HG02840 (cell line): ENCODE results near the gene RWDD1.

Experiments
- ATAC-seq: cut with Tn5 transposase; IDR thresholded peaks from one replicate; pipeline ENCODE4 v1.9.1; 2021; ENCODE audit warnings: mild to moderate bottlenecking, moderate library complexity, moderate number of reproducible peaks; ENCODE audit not compliant: unreplicated experiment, low FRiP score

Gene RWDD1, protein sequence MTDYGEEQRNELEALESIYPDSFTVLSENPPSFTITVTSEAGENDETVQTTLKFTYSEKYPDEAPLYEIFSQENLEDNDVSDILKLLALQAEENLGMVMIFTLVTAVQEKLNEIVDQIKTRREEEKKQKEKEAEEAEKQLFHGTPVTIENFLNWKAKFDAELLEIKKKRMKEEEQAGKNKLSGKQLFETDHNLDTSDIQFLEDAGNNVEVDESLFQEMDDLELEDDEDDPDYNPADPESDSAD

DNA sequence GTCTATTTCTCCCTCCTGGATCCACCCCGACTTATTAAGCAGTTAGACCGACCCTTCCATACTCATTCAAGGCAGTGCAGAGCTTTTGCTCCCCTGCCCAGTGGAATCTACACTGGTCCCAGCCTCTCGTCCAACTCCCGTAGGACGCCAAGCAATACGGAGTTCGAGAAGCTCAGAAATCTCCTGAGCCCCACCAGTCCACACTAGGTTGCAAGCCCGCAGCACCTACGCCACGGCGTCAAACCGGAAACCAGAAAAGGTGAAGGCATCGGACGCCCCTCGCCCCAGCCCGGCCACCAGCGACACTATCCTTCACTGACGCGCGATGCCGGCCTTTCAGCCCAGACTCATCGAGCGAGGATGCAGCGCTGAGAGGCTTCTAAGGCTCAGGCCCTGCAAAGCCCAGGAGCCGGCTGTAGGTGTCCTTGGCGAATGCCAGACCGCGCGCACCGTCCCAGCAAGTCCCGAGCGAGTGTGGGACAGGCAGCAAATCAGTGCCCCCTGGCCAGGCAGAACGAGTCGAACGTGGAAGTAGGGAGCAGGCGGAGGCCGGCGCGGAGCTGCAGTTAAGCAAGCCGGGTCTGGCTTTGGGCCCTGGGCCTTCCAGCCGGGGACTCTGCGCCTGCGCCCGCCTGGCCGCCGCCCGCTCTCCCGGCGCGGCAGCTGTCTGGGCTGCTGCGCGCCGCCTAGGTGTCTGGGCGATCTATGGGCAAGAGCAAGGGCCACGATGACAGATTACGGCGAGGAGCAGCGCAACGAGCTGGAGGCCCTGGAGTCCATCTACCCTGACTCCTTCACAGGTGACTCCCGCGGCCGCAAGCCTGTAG is at the start of gene RWDD1:
Gene RWDD1, plus strand, starts transcription at position 649 of the 827 bp plus-strand sequence. Its CDS starts 79 bp downstream, at position 728.
- ATAC-seq, result peak; percentile 96

DNA sequence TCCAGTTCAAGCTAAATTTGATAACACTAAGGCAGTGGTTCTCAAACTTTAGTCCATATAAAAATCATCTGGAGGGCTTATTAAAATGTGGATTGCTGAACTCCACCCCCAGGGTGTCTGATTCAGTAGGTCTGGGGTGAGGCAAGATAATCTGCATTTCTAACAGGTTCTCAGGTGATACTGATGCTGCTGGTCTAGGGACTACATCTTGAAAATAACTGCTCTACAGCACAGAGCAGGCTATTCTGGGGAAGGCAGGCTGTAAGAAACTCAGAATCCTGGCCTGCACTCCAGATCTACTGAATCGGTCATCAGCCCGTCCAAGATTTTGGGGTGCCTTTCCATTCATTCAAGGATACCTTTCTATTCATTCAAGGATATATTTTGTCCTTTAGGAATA is 48.4 kb upstream of the RWDD1 start:
- no peak for ATAC-seq

DNA sequence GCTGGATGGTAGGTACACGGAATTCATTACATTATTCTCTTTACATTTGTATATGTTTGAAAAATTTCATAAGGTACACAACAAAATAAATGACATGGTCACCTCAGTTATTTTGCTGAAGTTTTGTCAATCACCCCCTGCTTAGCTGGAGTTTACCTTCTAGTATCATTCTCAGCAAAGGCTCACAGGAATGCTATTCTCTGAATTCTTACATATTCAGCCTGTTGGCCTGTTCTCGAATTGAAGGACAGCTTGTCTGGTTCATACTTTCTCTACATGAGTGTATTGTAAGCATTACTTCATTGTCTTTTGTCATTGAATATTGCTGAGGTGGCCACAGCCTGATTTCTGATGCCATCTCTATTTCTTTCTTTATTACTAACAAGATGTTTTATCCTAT is 47.1 kb upstream of the RWDD1 start:
- no peak for ATAC-seq

DNA sequence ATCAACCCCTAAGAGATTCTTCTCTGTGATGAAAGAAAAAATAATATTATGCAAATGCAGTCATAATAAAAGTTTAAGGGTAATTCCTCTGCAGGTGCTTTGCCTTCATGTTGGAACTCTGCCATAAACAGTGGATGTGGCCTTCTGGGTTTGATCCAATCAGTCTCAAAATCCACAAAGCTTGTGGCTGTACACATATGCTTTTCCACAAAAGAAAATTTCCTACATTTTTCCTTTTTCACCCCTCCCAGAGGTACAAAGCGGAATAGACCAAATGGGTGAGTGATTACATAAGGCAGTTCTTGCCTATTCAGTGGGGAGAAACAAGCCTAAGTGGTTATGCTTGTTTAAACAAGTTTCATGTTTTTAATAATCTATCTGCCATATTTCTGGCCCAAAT is 43.2 kb upstream of the RWDD1 start:
- ATAC-seq, result no peak

DNA sequence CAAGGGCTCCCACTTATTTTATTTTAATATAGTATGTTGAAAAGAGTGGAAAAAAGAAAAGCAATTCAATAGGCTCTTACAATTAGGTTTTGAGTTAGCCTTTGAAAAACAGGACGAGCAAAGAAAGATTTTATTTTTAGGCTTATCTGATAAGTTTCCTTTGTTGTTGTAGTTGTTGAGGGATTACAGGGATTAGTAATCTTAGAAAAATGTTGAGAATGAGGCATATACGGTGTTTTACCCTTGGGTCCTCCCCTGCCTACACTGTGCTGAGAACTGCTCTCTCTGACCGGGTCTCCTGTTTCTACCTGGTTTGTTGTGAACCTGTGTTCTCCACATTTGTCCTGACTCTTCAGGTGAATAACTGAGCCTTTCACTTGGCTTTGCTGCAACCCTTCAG is 42.5 kb upstream of the RWDD1 start:
- ATAC-seq, result no peak

DNA sequence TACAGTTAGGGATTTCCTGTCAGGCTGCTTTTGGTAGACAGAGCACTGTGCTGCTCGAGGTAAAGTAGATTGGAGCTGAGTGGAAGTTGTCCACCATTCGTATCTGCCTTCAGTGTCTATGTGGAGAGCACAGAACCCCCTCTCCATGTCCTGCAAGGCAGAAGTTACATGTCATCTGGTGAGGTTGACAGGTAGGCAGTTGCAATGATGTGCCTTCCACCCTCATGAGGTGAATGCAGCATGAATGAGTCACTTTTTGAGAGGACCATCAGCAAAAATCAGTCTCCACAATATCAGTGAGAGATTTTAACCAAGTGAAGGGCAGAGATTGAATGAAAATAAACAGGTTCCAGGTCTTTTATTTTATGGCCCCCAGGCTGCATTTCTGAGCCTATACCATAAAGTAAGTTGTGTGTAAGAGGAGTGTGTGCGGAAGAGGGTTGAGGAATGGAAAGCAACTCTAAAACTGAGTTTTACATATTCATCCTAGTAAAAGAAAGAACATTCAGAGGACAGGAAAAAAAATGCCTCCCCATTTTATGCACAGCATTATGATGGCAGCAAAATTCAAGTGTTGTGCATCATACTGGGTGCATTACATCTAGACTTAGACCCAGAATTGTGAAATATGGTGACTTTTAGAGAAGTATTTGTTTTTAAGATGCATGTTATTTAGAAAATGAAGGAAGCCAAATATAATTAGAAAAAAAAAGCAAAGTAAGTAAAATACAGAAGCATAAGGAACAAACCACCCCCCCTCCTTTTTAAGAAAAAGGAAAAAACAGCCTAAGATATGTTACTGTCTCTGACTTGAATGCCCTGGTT is 41.6 kb upstream of the RWDD1 start:
- no peak for ATAC-seq

DNA sequence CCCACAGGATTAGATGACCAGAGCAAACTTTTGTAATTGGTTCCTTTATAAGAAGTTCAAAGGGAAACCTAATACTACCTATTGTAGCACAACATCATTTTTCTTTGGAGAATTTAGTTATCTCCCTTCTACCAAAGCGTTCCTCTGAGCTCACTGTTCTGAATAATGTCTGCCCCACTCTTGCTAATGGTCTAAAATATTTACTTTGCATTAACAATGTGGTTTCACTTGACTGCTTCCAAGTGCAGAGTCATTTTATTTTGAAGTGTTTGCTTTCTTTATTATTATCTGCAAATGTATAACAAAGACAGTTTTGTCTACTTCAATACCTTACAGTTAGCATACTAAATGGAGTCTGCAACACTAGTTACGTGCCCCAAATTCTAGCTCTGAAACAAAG is 40.9 kb upstream of the RWDD1 start:
- no peak for ATAC-seq

DNA sequence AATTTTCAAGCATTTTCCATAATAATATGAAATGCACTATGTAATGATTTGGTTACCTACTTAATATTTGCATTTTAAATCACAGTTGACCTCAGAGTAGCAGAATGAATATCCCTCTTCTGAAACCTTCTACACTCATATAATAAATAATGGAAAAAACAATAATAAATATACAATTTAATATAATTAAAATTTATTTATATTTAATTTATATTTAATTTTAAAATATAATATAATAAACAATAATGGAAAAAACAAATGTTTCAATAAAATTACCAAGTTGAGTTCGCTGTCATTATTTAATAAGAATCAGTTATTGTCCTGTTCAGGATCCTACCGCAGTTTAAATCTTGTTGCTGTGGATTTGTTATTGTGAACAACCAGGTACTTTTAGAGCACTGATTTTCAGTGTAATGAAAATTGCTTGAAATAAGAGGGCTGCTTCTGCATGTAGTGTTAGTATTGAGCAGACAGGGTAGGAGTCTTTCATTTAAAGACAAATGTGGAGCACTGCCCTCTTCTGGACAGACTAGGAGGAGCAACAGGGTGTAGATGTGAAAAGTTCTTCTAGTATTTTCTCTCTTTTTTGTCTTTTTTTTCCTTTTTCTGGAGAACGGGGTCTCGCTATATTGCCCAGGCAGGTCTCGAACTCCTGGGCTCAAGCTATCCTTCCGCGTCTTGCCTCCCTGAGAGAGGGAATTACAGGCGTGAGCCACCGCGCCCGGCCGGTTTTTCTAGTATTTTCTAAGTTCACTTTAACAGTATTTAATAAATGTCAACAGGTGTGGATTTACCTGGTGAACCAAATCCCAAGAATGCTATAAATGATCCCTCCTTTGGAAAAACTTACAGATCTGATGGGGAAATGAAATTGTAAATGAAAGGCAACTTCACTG is 39.4 kb upstream of the RWDD1 start:
- ATAC-seq, result peak; percentile 66

DNA sequence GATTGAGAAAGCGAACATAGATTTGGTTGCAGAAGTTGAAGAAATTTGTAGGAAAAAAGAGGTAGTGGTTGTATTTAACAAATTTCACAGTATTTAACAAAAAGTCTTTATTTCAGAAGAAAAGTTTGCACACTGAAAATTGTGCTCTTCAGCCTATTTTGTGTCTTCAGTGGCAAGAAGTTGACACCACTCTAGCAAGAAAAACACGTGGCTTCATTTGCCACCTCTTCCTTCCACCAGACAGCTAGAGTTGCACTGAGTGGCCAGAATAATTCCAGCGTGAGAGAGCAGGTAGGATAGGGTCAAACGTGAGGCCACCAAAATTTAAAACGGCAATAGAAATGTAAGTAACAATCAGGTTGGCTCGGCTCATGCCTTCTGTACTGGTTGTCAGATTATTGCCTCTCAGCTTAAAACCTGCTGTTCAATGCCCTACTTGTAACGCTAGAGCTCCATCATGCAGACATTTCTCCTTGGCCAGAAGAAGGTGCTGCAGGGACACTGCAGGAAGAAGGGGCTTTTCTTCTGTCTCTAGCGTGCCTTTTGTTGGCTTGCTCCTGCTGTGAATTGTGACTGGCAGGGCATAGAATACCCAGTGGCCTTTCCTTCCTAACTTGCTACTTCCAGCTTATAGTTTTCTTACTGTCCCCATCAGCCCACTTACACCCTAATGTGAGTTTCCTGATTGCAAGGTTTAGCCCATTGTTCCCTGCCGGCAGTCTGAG is 37.9 kb upstream of the RWDD1 start:
- ATAC-seq, result no peak

DNA sequence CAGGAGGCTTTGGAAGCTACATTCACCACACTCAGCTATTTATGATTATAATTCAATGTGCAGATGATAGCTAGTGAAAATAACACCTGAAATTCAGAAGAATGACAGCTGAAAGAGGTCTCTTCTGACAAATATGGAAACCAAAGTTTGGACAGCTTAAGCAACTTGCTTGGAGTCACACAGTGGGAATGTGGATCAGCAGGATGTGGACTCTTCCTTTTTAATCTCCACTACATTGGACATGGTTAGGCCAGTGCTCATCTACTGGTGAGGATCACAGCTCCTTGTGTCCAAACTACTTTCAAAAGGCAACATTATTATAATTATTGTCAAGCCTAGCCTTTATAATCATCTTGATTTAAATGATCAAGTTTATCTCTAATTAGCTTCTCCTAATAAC is 36.2 kb upstream of the RWDD1 start:
- no peak for ATAC-seq

DNA sequence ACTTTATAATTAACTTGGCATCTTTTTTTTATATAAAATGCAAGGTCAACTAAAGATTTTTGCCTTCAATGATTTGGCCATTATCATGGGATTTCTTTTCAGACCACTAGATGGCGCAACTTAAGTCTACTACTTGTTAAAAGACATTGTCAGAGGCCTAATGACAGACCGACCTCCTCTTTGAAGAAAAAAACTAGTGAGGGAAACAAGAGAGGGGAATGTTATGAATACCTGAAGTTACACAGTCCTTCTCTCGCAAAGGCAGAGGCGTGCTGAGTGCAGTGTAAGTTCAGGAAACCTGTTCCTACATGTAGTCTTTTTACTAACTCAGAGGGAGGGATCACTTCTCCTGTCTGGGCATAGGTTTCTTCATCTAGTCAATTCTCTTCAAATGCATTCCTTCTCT is 35.1 kb upstream of the RWDD1 start:
- ATAC-seq, result no peak

DNA sequence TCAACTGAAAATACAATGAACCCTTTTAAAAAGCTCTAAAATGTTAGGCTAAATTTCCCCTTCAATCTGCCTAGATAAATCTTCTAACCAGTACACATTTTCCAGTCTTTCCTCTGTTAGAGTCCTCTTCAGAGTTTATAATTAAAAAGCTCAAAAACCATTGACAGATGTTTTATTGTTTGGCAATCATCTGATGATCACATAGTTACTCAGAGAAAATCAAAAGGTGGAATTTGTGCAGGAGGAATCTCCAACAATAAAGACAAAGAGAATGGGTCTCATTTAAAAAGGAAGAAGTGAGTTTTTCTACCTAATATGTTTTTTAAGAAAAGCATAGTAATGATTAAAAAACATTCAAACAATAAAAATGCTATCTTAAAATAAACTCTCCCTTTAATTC is 28.9 kb upstream of the RWDD1 start:
- ATAC-seq, result no peak

DNA sequence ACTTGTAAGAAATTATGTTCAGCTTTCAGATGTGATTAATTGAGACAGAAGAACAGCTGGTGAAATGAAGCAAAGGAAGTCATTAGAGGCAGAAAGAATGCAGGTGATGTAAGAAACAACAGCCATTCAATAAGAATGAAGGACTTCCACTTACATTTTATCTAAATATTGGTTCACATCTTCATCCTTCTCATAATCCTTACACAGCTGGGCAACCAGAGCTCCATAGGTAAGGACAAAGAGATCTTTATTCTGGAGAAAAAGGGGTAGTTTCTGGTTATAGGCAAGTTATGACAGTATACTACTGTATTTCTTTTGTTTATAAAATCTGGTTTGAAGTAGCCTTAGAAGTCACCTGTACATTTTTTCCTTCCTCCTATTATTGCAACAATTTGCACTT is 28.2 kb upstream of the RWDD1 start:
- ATAC-seq, result no peak

DNA sequence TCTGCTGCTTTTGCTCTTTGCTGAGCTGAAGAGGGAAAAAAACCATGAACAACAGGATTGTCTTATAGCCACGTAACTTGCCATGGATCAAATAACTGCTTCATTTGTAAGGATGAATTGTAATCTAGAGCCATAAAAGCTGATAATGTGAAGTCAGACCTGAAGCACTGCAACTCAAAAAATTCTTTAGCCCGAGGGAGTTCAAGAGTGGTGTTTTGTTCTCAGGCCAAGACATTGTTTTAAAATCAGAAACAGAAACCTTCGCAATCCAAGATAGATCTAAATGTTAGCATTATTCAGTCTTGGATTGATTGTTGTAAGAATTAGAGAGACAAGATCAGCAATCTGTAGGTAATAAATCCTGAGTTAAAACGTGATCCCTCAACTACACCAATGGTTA is 25.7 kb upstream of the RWDD1 start, which contains the start of gene TRAPPC3L:
Gene TRAPPC3L, minus strand, starts transcription at position 34 of the 400 bp plus-strand sequence. CDS start 170 bp downstream, outside the sequence.
- ATAC-seq, result no peak

DNA sequence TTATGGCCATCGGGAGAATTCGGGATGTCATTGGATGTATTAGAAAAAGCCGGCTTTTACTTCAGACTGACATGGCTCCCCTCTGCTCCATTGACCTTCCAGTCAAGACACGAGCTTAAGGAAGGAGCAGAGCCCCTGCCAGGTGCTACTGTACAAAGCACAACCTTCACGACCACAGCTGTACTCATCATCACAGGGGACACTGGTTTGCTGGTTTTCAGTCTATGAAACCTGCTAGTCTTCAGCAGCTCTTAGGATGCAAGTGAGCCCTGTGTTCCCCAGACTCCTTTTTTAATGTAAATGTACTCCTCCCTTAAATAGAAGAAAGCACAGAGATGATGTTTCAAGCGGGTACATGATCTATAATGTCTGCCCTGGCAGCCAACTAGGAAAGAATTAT is 23.9 kb upstream of the RWDD1 start:
- ATAC-seq, result no peak

DNA sequence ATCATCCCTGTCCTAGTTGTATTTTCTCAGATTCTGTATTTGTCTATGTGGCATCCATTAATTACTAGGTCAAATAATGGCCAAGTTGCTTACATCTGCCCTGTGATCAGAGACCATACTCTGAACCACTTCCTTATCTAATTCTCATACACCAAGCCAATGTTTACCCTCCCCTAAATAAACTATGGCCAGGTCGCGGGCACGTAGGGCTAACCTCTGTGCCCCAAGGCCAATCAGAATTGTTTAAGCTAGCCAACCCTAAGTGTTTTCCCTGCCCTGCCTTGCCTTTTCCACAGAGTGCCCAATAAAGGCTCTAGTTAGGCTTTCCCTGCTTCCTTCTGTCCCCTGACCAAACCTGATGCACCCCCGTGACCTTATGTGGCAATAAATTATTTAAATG is 20.5 kb upstream of the RWDD1 start:
- no peak for ATAC-seq

DNA sequence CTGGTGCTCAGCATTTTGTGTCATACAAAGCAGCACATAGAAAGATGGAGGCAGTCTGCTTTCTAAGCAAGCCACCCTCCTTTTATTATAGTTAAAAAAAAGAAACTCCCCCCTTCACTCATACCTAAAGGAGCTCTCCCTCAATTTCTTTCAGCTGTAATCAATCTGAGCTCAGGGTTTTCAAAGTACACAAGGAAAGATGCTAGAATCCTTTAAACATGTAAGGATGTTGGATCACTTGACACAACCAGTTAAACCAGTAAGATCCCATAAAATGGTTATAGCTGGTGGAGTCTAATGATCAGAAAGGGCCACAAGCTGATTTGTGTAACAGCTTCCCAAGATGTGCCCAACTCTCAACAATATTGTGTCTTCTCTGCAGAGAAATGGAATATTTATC is 17.9 kb upstream of the RWDD1 start, which contains the start of gene CALHM4:
Gene CALHM4, plus strand, starts transcription at position 301 of the 400 bp plus-strand sequence. Its CDS starts 43 bp downstream, at position 344.
- ATAC-seq, result no peak

DNA sequence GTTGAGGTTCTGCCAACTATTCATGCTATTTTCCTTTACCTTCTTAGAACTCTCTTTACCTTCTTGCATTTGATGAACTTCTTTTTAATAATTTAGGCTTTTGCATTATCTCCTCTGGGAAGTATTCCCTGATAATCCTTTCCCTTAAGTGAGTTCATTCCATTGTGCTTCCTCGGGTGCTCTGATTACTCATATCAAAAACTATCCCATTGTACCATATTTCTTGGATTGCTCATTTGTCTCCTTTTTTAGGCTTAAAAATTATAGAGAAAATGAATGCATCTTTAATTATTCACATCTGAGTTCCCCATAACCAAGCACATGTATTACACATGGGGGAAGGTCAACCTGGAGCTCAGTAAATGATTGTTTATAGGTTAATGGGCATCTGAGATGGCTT is 15.2 kb upstream of the RWDD1 start:
- ATAC-seq, result no peak

DNA sequence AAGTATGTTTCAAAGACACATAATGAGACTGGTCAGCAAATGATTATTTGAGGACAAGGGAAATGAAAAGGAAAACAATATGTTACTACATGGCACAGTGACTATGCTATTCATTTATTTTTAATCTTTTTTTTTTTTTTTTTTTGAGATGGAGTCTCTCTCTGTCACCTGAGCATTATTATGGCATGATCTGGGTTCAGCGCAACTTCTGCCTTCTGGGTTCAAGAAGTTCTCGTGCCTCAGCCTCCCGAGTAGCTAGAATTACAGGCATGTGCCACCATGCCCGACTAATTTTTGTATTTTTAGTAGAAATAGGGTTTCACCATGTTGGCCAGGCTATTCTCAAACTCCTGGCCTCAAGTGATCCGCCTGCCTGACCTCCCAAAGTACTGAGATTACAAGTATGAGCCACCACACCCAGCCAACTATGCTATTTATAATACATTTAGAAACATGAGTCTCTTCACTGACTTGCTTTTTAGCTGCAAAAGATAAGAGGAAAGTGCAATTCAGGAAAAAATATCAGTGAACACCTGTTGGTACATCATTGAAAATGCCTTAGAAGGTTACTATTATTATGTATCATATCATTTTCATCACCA is 14.4 kb upstream of the RWDD1 start:
- no peak for ATAC-seq
